ENCODE results near the gene FAM204A.

DNA sequence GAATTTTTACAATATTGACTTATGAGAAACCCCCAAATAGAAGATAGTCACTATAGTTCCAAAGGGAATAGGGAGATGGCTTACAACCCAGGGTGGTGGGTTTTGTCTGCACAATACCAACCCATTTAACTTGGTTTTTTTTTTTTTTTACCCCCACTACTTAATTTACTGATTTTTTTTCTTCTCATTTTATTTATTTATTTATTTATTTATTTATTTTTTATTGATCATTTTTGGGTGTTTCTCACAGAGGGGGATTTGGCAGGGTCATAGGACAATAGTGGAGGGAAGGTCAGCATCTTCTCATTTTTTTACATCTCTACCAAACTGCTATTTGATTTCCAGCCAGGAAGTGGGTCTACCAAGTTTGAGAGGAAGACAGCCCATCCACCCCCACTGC, 77.9 kb downstream of the FAM204A start:
- TF ChIP-seq, protein P1, sequence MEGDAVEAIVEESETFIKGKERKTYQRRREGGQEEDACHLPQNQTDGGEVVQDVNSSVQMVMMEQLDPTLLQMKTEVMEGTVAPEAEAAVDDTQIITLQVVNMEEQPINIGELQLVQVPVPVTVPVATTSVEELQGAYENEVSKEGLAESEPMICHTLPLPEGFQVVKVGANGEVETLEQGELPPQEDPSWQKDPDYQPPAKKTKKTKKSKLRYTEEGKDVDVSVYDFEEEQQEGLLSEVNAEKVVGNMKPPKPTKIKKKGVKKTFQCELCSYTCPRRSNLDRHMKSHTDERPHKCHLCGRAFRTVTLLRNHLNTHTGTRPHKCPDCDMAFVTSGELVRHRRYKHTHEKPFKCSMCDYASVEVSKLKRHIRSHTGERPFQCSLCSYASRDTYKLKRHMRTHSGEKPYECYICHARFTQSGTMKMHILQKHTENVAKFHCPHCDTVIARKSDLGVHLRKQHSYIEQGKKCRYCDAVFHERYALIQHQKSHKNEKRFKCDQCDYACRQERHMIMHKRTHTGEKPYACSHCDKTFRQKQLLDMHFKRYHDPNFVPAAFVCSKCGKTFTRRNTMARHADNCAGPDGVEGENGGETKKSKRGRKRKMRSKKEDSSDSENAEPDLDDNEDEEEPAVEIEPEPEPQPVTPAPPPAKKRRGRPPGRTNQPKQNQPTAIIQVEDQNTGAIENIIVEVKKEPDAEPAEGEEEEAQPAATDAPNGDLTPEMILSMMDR (conservative IDR thresholded peaks at IDR 0.05) = no peak
- TF ChIP-seq ZFX (IDR thresholded peaks at IDR 0.05) = no peak
